Inflammatory macrophage (primary cell): ENCODE measurements around the gene ATRAID.
A peak's percentile ranks its signal among the peaks of the same experiment; 100 is the strongest.
"Not testable (repeated sequence)": the region's sequence is repeated elsewhere in the genome, so short reads cannot be mapped to it uniquely, and the experiment has no call there.

ENCODE experiments used
- DNase-seq, 2 donors: peaks; one replicate each; pipeline ENCODE4 v3.0.0-alpha.2; 2020 to 2022

Gene ATRAID

GRCh38 chr2:27194538-27195354 is 17.1 kb upstream of the ATRAID start:
- DNase-seq: no peak

- not testable (repeated sequence) for DNase-seq
Observed at GRCh38 chr2:27195799-27196198, 16.0 kb upstream of the ATRAID start.

- DNase-seq: not testable (repeated sequence)
Observed at GRCh38 chr2:27198068-27198467, 13.8 kb upstream of the ATRAID start.

DNA sequence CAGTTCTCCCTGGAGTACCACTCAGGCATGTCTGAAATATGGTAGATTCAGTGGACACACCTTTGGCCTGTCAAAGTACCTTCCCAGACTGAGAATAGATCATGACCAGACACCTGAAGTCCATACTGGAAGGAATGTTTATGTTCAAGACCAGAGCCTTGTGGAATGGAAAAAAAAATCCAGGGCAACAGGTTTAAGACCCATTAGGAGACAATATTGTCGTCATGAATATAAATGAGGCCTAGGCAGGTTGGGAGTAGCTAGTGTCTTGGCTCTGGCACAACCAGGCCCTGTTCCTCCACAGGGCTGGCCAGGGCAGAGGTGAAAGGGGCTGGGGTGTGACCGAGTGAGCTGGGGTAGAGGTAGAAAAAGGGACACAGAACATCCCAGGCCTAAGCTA is 13.2 kb upstream of the ATRAID start:
- no peak for DNase-seq

DNA sequence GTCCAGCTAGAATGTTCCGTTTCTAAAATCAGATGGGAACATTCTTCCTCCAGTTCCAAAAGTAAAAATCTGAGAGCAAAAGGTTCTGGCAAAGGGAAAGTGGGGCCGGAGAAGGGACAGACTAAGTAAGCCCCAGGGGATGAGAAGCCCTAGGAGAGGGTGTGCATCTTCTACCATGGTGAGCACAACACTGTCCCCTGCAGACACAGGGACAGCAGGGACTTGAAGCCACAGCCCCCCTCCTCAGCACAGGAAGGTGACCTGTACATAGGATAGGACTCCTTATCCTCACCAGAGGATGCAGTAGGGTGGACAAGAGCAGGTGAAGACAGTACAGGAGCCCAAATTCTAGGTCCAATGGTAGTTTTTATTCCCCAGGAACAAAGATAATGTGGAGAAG is 12.6 kb upstream of the ATRAID start:
- DNase-seq: no peak

GRCh38 chr2:27201675-27202074 is 10.2 kb upstream of the ATRAID start:
- no peak for DNase-seq

DNA sequence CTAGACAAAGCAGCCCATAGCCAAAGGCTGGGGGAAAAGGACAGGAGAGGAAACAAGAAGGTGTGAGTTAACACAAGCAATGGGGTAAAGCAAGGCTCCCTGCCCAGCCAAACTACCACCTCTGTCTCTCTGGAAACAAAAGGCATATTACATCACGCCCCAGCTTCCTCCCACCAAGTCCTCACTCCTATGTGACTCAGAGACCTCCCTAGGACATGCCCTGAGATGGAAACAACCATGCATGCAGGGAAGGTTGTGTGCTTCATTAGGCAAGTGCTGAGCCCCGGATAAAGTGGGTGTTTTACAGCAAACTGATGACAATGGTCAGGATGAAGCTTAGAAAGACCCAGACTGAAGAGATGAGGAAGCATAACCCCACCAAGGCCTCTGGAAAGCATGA is 9.0 kb upstream of the ATRAID start:
- peak; percentile 88 to 95 for DNase-seq

- peak in 1 of 2 donors; percentile 17 for DNase-seq
Observed at GRCh38 chr2:27203741-27204140, 8.1 kb upstream of the ATRAID start.

- no peak for DNase-seq
Observed at GRCh38 chr2:27204566-27204965, 7.3 kb upstream of the ATRAID start.

DNA sequence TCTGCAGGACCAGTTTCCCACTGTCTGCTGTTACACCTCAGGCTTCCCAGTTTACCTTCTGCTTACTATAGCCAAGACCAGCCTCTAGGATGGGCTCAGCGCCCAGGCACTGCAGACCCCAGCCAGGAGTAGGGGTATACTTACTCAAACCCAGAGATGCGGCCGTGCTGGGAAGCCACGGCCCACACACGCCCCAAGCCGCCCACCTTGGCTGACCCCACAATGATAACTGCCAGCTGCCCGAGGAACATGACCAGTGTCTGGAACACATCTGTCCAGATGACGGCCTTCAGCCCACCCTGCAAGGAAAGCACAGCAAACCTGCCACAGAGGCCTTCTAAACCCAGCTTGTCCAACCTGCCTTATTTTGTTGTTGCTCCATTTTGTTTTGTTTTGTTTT is 6.6 kb upstream of the ATRAID start:
- DNase-seq: no peak

GRCh38 chr2:27206346-27206745 is 5.5 kb upstream of the ATRAID start:
- DNase-seq: no peak

DNA sequence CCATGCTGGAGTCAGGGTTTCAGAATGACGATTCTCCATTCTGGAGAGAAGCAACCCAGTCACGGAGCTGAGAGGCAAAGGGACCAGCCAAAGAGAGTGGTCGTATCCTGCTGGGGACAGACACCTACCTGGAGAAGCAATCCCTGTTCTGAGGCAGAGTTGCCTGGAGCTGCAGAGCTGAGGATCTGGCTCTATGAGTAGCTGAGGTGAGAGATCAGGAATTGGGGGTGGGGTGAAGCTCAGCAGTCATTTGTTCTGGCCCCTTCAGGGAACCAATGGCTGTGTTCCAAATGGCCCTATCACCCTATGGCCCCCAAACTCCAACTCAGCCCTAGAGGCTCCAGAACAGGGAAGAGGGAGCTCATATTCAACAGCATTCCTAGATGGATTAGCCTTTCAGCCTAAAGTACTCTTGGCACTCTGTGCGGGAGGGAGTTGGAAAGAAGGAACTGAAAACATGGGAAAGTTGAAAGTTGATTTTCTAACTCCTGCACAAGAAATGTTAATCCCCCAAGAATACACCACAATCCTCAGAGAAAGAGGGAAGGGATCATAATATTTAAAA is 3.3 kb upstream of the ATRAID start:
- no peak for DNase-seq

DNA sequence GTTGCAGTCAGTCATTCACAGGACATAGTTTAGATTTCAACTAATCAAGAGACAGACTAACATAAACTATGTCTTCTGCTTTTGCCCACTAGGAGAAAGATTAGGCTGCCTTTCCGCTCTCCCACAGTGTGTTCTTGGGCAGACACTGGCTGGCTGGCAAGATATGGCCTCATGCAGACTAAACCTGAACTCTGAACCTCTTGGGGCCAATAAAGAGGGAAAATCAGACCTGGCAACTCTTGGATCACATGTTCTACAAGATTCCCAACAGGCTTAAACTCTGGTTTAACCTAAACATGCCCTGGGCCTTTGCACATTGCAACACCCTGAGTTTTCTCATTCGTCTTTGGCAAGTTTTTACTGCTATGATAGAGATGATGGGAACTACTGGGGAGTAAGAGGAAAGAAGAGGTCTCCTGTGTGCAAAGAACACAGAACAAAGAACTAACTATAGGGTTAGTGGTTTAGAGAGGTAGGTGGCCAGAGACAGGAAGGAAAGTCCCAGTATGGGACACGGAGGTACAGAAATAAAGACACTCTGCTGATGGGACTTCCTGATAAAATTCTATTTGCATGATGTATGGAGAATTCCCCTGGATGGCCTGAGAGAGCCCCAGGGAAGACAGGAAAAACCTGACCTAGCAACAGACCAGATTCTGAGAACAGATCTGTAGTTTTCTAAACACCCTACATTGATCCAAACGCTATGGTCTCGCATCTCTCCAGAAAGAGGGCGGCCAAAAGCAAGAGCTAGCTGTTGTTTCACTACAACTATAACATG is 2.0 kb upstream of the ATRAID start:
- DNase-seq: no peak

- DNase-seq: no peak
Observed at GRCh38 chr2:27211241-27211942, 449 bp upstream of the ATRAID start.

DNA sequence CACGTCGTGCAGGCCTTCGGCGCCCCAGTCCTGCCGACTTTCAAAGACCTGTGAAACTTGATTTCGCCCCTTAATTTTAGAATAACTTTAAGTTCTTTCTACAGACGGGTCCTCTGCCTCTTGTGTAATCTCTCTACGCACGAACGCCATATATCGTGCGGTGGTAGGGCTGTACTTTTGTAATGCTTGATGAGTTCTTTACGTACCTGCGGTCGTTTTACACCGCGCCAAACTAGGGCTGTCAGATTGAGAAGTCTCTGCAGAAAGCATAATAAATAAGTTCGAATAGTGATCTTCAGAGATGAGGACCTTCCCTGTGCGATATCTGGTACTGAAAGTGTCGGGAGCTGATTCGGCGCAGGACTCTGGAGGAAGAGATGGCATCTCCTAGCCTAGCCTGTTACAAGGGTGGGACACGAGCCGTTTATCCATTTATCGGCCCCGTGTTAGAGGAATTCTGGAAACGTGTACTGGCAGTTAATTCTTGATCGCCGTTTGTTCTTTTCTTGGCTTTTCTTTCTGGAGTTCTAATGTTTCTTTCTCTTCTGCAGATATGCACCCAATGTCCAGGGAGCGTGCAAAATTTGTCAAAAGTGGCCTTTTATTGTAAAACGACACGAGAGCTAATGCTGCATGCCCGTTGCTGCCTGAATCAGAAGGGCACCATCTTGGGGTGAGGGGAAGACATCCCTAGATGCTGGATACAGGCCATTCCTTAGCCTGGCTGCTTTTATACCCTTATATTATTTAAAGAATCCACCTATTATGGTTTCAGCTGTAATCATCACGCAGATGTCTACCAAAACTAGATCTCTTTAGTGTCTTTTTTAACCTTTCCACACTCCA is 1.0 kb downstream of the ATRAID start:
- DNase-seq: peak; percentile 25 to 50

GRCh38 chr2:27214941-27215340 is 3.1 kb downstream of the ATRAID start:
- DNase-seq: no peak

DNA sequence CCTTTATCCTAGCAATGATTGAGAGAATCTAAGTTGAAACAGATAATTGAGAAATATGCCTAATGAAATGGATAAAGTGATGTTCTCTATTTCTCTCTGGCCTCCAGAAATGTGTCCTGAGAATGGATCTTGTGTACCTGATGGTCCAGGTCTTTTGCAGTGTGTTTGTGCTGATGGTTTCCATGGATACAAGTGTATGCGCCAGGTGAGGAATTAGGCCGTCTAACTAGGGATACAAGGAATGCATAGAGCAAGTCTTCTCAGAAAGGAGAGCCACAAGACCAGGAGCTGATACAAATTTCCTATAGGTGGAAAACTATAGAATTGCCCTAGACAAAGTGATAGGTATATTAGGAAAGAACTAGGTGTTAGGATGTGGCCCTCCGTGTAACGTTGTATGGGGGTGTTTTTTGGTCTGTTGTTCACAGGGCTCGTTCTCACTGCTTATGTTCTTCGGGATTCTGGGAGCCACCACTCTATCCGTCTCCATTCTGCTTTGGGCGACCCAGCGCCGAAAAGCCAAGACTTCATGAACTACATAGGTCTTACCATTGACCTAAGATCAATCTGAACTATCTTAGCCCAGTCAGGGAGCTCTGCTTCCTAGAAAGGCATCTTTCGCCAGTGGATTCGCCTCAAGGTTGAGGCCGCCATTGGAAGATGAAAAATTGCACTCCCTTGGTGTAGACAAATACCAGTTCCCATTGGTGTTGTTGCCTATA is 4.7 kb downstream of the ATRAID start:
- no peak for DNase-seq

GRCh38 chr2:27217173-27218121 is 5.6 kb downstream of the ATRAID start, which contains the start of gene CAD:
Gene CAD, plus strand, starts transcription at chr2:27217369. Its CDS starts 183 bp downstream, at chr2:27217552.
- peak; percentile 92 to 96 for DNase-seq

GRCh38 chr2:27218614-27219013 is 6.8 kb downstream of the ATRAID start:
- DNase-seq: no peak

DNA sequence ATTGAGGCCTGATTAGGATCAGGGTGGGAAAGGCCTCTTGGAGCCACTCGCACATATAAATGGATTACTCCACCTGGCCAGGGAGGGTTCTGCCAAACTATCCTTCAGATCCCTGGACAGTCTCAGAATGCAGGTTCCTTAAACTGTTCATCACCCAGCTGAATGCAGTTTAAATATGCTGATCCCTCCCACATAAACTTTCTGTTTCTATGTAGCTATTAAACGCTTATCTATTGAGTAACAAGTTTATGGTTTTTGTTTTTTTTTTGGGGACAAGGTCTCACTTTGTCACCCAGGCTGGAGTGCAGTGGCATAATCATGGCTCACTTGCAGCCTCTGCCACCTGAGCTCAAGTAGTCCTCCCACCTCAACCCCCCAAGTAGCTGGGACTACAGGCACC is 7.2 kb downstream of the ATRAID start:
- no peak for DNase-seq
